Superior temporal gyrus (tissue), 1 donor: ENCODE data around the gene MAP3K6.
"Not testable (repeated sequence)": the region's sequence is repeated elsewhere in the genome, so short reads cannot be mapped to it uniquely, and the experiment has no call there.

Experiments
- DNase-seq: peaks from one replicate; pipeline ENCODE4 v3.0.0-alpha.2; 2016; ENCODE audit errors: extremely low spot score

The MAP3K6 gene

GRCh38 chr1:27395441-27396195 lies 28.9 kb upstream of the MAP3K6 start:
- DNase-seq, result peak; percentile 83

- no peak for DNase-seq
These were observed 28.2 kb upstream of the MAP3K6 start for GRCh38 chr1:27394925-27395324.

- DNase-seq, result no peak
These were observed 27.5 kb upstream of the MAP3K6 start for GRCh38 chr1:27394282-27394658.

GRCh38 chr1:27393641-27394281 lies 27.0 kb upstream of the MAP3K6 start:
- no peak for DNase-seq

GRCh38 chr1:27392778-27393635 lies 26.2 kb upstream of the MAP3K6 start:
- DNase-seq, result no peak

GRCh38 chr1:27392096-27392777 lies 25.5 kb upstream of the MAP3K6 start, which contains the start of gene GPR3:
Gene GPR3, plus strand, starts transcription at chr1:27392622. Its CDS starts 1,177 bp downstream, at chr1:27393799.
- DNase-seq, result peak; percentile 82

GRCh38 chr1:27391511-27392095 lies 24.8 kb upstream of the MAP3K6 start:
- DNase-seq, result peak; percentile 59

GRCh38 chr1:27388337-27389005 lies 21.7 kb upstream of the MAP3K6 start:
- DNase-seq, result peak; percentile 71

GRCh38 chr1:27384797-27385196 lies 18.0 kb upstream of the MAP3K6 start:
- not testable (repeated sequence) for DNase-seq

- no peak for DNase-seq
These were observed 16.9 kb upstream of the MAP3K6 start for GRCh38 chr1:27383661-27384060.

GRCh38 chr1:27383039-27383605 lies 16.4 kb upstream of the MAP3K6 start, which contains the start of gene CD164L2:
Gene CD164L2, minus strand, starts transcription at chr1:27383333. Its CDS starts 94 bp downstream, at chr1:27383239.
- no peak for DNase-seq

- DNase-seq, result no peak
These were observed 15.4 kb upstream of the MAP3K6 start for GRCh38 chr1:27381969-27382762.

- no peak for DNase-seq
These were observed 14.3 kb upstream of the MAP3K6 start for GRCh38 chr1:27380766-27381733.

GRCh38 chr1:27380224-27380623 lies 13.5 kb upstream of the MAP3K6 start:
- DNase-seq, result no peak

- no peak for DNase-seq
These were observed 12.9 kb upstream of the MAP3K6 start for GRCh38 chr1:27379564-27380122.

- DNase-seq, result no peak
These were observed 11.2 kb upstream of the MAP3K6 start for GRCh38 chr1:27377760-27378495.

- no peak for DNase-seq
These were observed 7.8 kb upstream of the MAP3K6 start, which contains the start of gene FCN3 for GRCh38 chr1:27374362-27375086. Gene FCN3, minus strand, starts transcription at chr1:27374824. Its CDS starts 6 bp downstream, at chr1:27374818.
